ENCODE measurements around the gene ANKRD11. TPM values are rescaled to one million over a fixed set of nuclear protein-coding genes. Genes with fewer than 3 reads are reported as not detected.
A peak's percentile ranks its signal among the peaks of the same experiment; 100 is the strongest.

ANKRD11 gene
- total RNA-seq, 1 experiment from 2014 or later = 266 TPM

DNA sequence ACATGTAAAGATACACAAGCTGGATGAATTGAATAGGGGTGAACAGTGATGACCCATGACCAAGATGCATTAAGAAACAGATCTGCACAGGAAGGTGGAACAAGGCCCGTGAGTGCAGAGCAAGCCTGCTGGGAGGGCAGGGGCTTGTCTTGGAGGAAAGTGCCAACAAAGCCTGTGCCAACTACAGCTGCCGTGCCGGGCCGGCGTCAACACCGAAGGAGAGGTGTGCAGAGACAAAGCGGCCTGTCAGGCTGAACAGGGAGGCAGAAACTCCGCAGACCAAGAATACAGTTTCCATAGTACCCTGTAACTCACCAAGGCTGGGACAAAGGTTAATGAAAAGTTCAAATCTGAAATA lies 46.7 kb downstream of the ANKRD11 start:
- ChIA-PET CTCF (no interaction called here), RAD21 (ENCODE audit: low non-redundant PET in 1 of 2, low total read pairs in 2 of 2, uncharacterized antibody in 2 of 2, unreplicated experiment in 2 of 2) (no interaction called here), POLR2A (no interaction called here)
- no peaks in the 10 kb centered on the region for H3K27me3 ChIP-seq (ENCODE audit: insufficient read depth, low read length)
- peaks cover 75% of the 10 kb centered on the region; the same call in 1 of the 2 replicates for H4K20me1 ChIP-seq (ENCODE audit: insufficient read depth)
- no TSS peak for BruUV-seq (replicated peaks)
- H3K4me3 ChIP-seq (replicated peaks in 1 of 2; ENCODE audit: low read depth in 1 of 2, low read length in 2 of 2) = no peak overlapping the region
- no peak overlapping the region for H2AFZ ChIP-seq (ENCODE audit: low read depth, low read length, poor library complexity, severe bottlenecking)
- ATAC-seq = peak; percentile 8
- peaks cover 40 to 59% of the 10 kb centered on the region in 2 experiments for H3K4me1 ChIP-seq (ENCODE audit: control insufficient read depth in 1 of 2, insufficient read depth in 2 of 2, low read length in 2 of 2)
- H3K27ac ChIP-seq (ENCODE audit: low read depth, low read length) = peak overlapping the region; percentile 54
- no peak for TF ChIP-seq CBX3 (IDR thresholded peaks at IDR 0.05; ENCODE audit: low read depth)
- TF ChIP-seq POLR2A (IDR thresholded peaks at IDR 0.05; ENCODE audit: borderline replicate concordance, extremely low read depth, insufficient read depth, insufficient read length) = no peak
- no peak for TF ChIP-seq ZNF274 (IDR thresholded peaks at IDR 0.05; ENCODE audit: low read depth, low read length)
- no peak for TF ChIP-seq FOSL1 (IDR thresholded peaks at IDR 0.05; ENCODE audit: low read depth)
- TF ChIP-seq SRF (IDR thresholded peaks at IDR 0.05; ENCODE audit: low read depth) = no peak
- no peak for TF ChIP-seq YY1 (IDR thresholded peaks at IDR 0.05; ENCODE audit: extremely low read depth, insufficient replicate concordance, low read depth, low read length)
- TF ChIP-seq CEBPB (IDR thresholded peaks at IDR 0.05; ENCODE audit: low read depth) = no peak
- no peak for TF ChIP-seq EZH2phosphoT487 (IDR thresholded peaks at IDR 0.05; ENCODE audit: borderline replicate concordance)
- TF ChIP-seq ZBTB33 (IDR thresholded peaks at IDR 0.05; ENCODE audit: extremely low read depth, insufficient replicate concordance, low read length) = no peak
- no peak for TF ChIP-seq SP1 (IDR thresholded peaks at IDR 0.05; ENCODE audit: low read depth)
- no peak for TF ChIP-seq TCF7L2 (IDR thresholded peaks at IDR 0.05; ENCODE audit: borderline replicate concordance, extremely low read depth, insufficient read depth, insufficient read length)
- TF ChIP-seq ZFX (IDR thresholded peaks at IDR 0.05) = no peak
- TF ChIP-seq JUND (IDR thresholded peaks at IDR 0.05) = no peak
- TF ChIP-seq RAD21 (IDR thresholded peaks at IDR 0.05; ENCODE audit: low read depth) = no peak
- no peak for TF ChIP-seq POLR2AphosphoS5 (IDR thresholded peaks at IDR 0.05; ENCODE audit: low read depth, low read length)
- TF ChIP-seq SIN3A (IDR thresholded peaks at IDR 0.05; ENCODE audit: low read depth) = no peak
- TF ChIP-seq, protein P1, sequence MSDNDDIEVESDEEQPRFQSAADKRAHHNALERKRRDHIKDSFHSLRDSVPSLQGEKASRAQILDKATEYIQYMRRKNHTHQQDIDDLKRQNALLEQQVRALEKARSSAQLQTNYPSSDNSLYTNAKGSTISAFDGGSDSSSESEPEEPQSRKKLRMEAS (IDR thresholded peaks at IDR 0.05) = no peak
- TF ChIP-seq ELF1 (IDR thresholded peaks at IDR 0.05; ENCODE audit: borderline replicate concordance, low read depth) = no peak
- no peak; a peak in 1 of 6 replicates for TF ChIP-seq CTCF (IDR thresholded peaks at IDR 0.05 in 2 of 3, conservative IDR thresholded peaks at IDR 0.05 in 1 of 3; ENCODE audit: borderline replicate concordance in 1 of 3, insufficient read depth in 1 of 3, low read depth in 2 of 3, low read length in 2 of 3)
- no peaks in the 10 kb centered on the region for H3K9me3 ChIP-seq (ENCODE audit: control insufficient read depth in 1 of 2, insufficient read depth in 1 of 2, low read depth in 1 of 2, low read length in 2 of 2)
- no peaks in the 10 kb centered on the region for H3K9me2 ChIP-seq (ENCODE audit: insufficient read depth)
- intact Hi-C loops (cut with micrococcal nuclease) = no loop called here
- H3K79me2 ChIP-seq (ENCODE audit: insufficient read depth, low read length) = peaks cover 100% of the 10 kb centered on the region
- DNase-seq (ENCODE audit: low read depth, low spot score) = no peak
- no peaks in the 10 kb centered on the region for H3K36me3 ChIP-seq (ENCODE audit: control insufficient read depth in 1 of 2, insufficient read depth in 2 of 2, low read length in 2 of 2)
- peak overlapping the region; percentile 50 for H3K4me2 ChIP-seq (ENCODE audit: low read length)
- H3K9ac ChIP-seq (ENCODE audit: low read length) = peak overlapping the region; percentile 27; the same call in 1 of the 2 replicates

All from HCT116 (cell line).